Hepatocyte (in vitro differentiated cells): Measurements from ENCODE around the gene DTX1.

Experiments used
- CTCF ChIP-seq: fragments of 200-600 bp; sonication (generic); IDR thresholded peaks from 2 replicates; pipeline ENCODE4 v1.5.1; 2016; ENCODE audit warnings: antibody characterized with exemption, mild to moderate bottlenecking; ENCODE audit not compliant: poor library complexity
- EZH2 ChIP-seq: fragments of 200-600 bp; sonication (generic); IDR thresholded peaks from 2 replicates; pipeline ENCODE4 v1.6.1; 2016; ENCODE audit warnings: antibody characterized with exemption, mild to moderate bottlenecking, borderline replicate concordance

- TF ChIP-seq CTCF (no peak), EZH2 (no peak)
These were observed 1.5 kb upstream of the DTX1 start for GRCh38 chr12:113054948-113055486.
